ENCODE data around the gene MTF1. TPM values are rescaled to one million over a fixed set of nuclear protein-coding genes. Genes with fewer than 3 reads are reported as not detected.

Gene MTF1
- total RNA-seq, 6 donors from 2014 or later, result 5.2 to 27.4 (median 8.7) TPM

DNA sequence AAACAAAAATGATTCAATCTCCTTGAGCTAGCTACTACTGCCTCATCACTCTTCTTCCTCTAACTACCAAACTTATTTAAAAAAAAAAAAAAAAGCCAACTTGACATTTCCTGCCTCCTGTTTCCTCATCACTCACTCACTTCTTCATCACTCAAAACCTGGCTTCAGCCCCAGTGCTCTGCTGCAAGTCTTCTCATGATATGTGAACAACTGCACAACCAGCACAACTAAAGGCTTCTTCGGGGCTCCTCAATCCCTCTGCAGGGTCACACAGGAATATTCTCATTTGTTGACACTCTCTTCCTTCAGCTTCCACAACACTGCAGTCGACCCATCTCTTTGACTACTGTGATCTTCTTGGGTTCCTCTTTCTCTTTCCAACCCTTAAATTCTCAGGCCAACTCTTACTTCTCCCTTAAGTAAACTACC is 7.6 kb downstream of the MTF1 start:
- H3K36me3 ChIP-seq, result peaks cover 0 to 32% (median 8%) of the 10 kb centered on the region in 4 donors
- ATAC-seq (ENCODE audit: low FRiP score in 2 of 2) (peak; percentile 19 to 38), DNase-seq (peak in 1 of 2 donors; percentile 24)
- H3K9me3 ChIP-seq, result no peaks in the 10 kb centered on the region
- H3K4me1 ChIP-seq, result peaks cover 32 to 76% (median 58%) of the 10 kb centered on the region in 4 donors
- no peaks in the 10 kb centered on the region for H3K27me3 ChIP-seq
- no peak overlapping the region for H3K4me3 ChIP-seq
- TF ChIP-seq CTCF (IDR thresholded peaks at IDR 0.05) (no peak), EP300 (IDR thresholded peaks at IDR 0.05) (no peak), POLR2A (IDR thresholded peaks at IDR 0.05) (no peak), POLR2AphosphoS5 (IDR thresholded peaks at IDR 0.05) (no peak)
- peak overlapping the region in 3 of 4 donors; percentile 51 to 73 (median 61) for H3K27ac ChIP-seq
- WGBS, 2 donors, result 42 to 43% methylated on average over 2 of the region's 2 CpGs

GRCh38 chr1:37851262-37851661 is 8.1 kb downstream of the MTF1 start:
- H3K36me3 ChIP-seq, result peaks cover 0 to 28% (median 5%) of the 10 kb centered on the region in 4 donors
- TF ChIP-seq POLR2A (IDR thresholded peaks at IDR 0.05) (no peak), EP300 (IDR thresholded peaks at IDR 0.05) (no peak), CTCF (IDR thresholded peaks at IDR 0.05) (no peak), POLR2AphosphoS5 (IDR thresholded peaks at IDR 0.05) (no peak)
- H3K4me1 ChIP-seq, result peaks cover 34 to 81% (median 61%) of the 10 kb centered on the region in 4 donors
- no peaks in the 10 kb centered on the region for H3K27me3 ChIP-seq
- no peaks in the 10 kb centered on the region for H3K9me3 ChIP-seq
- peak overlapping the region; percentile 48 to 73 (median 56) for H3K27ac ChIP-seq
- no peak for DNase-seq
- no peak overlapping the region for H3K4me3 ChIP-seq
- no peak for ATAC-seq (ENCODE audit: low FRiP score in 2 of 2)

GRCh38 chr1:37850352-37850955 is 8.9 kb downstream of the MTF1 start:
- no peak for ATAC-seq (ENCODE audit: low FRiP score in 2 of 2)
- H3K27me3 ChIP-seq, result no peaks in the 10 kb centered on the region
- WGBS, 2 donors, result 71 to 76% methylated on average over 6 of the region's 6 CpGs
- peaks cover 35 to 79% (median 58%) of the 10 kb centered on the region in 4 donors for H3K4me1 ChIP-seq
- peak overlapping the region; percentile 48 to 73 (median 56) for H3K27ac ChIP-seq
- TF ChIP-seq EP300 (IDR thresholded peaks at IDR 0.05) (no peak), POLR2AphosphoS5 (IDR thresholded peaks at IDR 0.05) (no peak), POLR2A (IDR thresholded peaks at IDR 0.05) (no peak), CTCF (IDR thresholded peaks at IDR 0.05) (no peak)
- H3K36me3 ChIP-seq, result peaks cover 0 to 28% (median 5%) of the 10 kb centered on the region in 4 donors
- no peak overlapping the region for H3K4me3 ChIP-seq
- DNase-seq, result no peak
- no peaks in the 10 kb centered on the region for H3K9me3 ChIP-seq

GRCh38 chr1:37849480-37849879 is 9.9 kb downstream of the MTF1 start:
- Histone ChIP-seq H3K36me3 (peaks cover 0 to 18% (median 4%) of the 10 kb centered on the region in 4 donors), H3K27me3 (no peaks in the 10 kb centered on the region), H3K4me3 (no peak overlapping the region), H3K27ac (peak overlapping the region in 3 of 4 donors; percentile 48 to 73 (median 61)), H3K9me3 (no peaks in the 10 kb centered on the region), H3K4me1 (peaks cover 33 to 69% (median 53%) of the 10 kb centered on the region in 4 donors)
- TF ChIP-seq POLR2A (IDR thresholded peaks at IDR 0.05), result no peak
- no peak for TF ChIP-seq CTCF (IDR thresholded peaks at IDR 0.05)
- TF ChIP-seq EP300 (IDR thresholded peaks at IDR 0.05), result no peak
- TF ChIP-seq POLR2AphosphoS5 (IDR thresholded peaks at IDR 0.05), result no peak
- DNase-seq (no peak), ATAC-seq (ENCODE audit: low FRiP score in 2 of 2) (no peak)
- WGBS, 2 donors, result 97 to 98% methylated on average over 3 of the region's 3 CpGs
